Measurements from ENCODE around the gene HS3ST4. TPM values are rescaled to one million over a fixed set of nuclear protein-coding genes. Genes with fewer than 3 reads are reported as not detected.

Gene HS3ST4
- total and polyA plus RNA-seq, 8 donors: 0.09 to 0.11 (median 0.11) TPM; not detected in 4

GRCh38 chr16:26128296-26128695 lies 436.5 kb downstream of the HS3ST4 start:
- intact Hi-C loops (cut with DNase I): no loop called here
- DNase-seq: no peak
- no peak overlapping the region for H3K4me3 ChIP-seq
- H3K27ac ChIP-seq: no peak overlapping the region
- H3K27me3 ChIP-seq: no peaks in the 10 kb centered on the region
- no peaks in the 10 kb centered on the region for H3K36me3 ChIP-seq
- no peak for ATAC-seq
- H3K4me1 ChIP-seq: no peaks in the 10 kb centered on the region
- H3K9me3 ChIP-seq: no peaks in the 10 kb centered on the region
- TF ChIP-seq CTCF (IDR thresholded peaks at IDR 0.05): no peak

GRCh38 chr16:26129997-26130396 lies 438.2 kb downstream of the HS3ST4 start:
- no peak for DNase-seq
- no peak overlapping the region for H3K4me3 ChIP-seq
- H3K27me3 ChIP-seq: no peaks in the 10 kb centered on the region
- H3K9me3 ChIP-seq: no peaks in the 10 kb centered on the region
- H3K36me3 ChIP-seq: no peaks in the 10 kb centered on the region
- intact Hi-C loops (cut with DNase I): no loop called here
- no peaks in the 10 kb centered on the region for H3K4me1 ChIP-seq
- no peak overlapping the region for H3K27ac ChIP-seq
- no peak for ATAC-seq
- no peak for TF ChIP-seq CTCF (IDR thresholded peaks at IDR 0.05)

- Histone ChIP-seq H3K27me3 (no peaks in the 10 kb centered on the region), H3K4me1 (no peaks in the 10 kb centered on the region), H3K4me3 (no peak overlapping the region), H3K36me3 (no peaks in the 10 kb centered on the region), H3K9me3 (no peaks in the 10 kb centered on the region), H3K27ac (no peak overlapping the region)
- DNase-seq: no peak
- no peak for TF ChIP-seq CTCF (IDR thresholded peaks at IDR 0.05)
- no peak for ATAC-seq
- intact Hi-C loops (cut with DNase I): no loop called here
Observed at GRCh38 chr16:26133416-26134093, 441.8 kb downstream of the HS3ST4 start.

- intact Hi-C loops (cut with DNase I): no loop called here
- ATAC-seq: no peak
Observed at GRCh38 chr16:26134588-26134987, 442.8 kb downstream of the HS3ST4 start.

GRCh38 chr16:26137956-26138355 lies 446.2 kb downstream of the HS3ST4 start:
- no peak for TF ChIP-seq CTCF (IDR thresholded peaks at IDR 0.05)
- no peaks in the 10 kb centered on the region for H3K4me1 ChIP-seq
- H3K4me3 ChIP-seq: no peak overlapping the region
- DNase-seq (no peak), ATAC-seq (no peak)
- intact Hi-C loops (cut with DNase I): no loop called here
- no peak overlapping the region for H3K27ac ChIP-seq
- no peaks in the 10 kb centered on the region for H3K36me3 ChIP-seq
- H3K27me3 ChIP-seq: no peaks in the 10 kb centered on the region
- H3K9me3 ChIP-seq: no peaks in the 10 kb centered on the region

More at GRCh38 chr16:26134588-26134987, 442.8 kb downstream of the HS3ST4 start:
- Histone ChIP-seq H3K27me3 (no peaks in the 10 kb centered on the region), H3K9me3 (no peaks in the 10 kb centered on the region), H3K4me3 (no peak overlapping the region), H3K4me1 (no peaks in the 10 kb centered on the region), H3K36me3 (no peaks in the 10 kb centered on the region), H3K27ac (no peak overlapping the region)
- DNase-seq: no peak
- no peak for TF ChIP-seq CTCF (IDR thresholded peaks at IDR 0.05)
